Measurements from ENCODE around the gene DNM3. TPM values are rescaled to one million over a fixed set of nuclear protein-coding genes. Genes with fewer than 3 reads are reported as not detected.
A peak's percentile ranks its signal among the peaks of the same experiment; 100 is the strongest.

The DNM3 gene
- total and polyA plus RNA-seq, 9 donors: 3.1 to 6.5 (median 4.4) TPM

DNA sequence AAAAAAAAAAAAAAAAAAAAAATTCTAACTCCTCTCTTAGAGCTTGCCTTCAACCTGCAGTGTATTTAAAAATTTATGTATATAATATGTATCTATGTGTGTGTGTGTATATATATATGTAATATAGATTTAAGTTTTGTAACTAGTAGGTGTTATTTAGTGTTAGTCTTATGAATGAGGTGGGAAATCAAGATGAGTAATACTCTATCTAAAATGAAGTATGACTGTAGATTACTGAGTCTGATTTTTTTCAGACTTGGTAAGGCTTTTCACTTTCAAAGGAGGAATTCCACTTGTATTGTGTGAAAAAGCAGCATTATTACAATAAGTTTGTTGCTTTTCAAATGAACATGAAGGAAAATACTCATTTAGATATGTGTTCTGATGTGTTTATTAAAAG, 5.4 kb upstream of the DNM3 start:
- Histone ChIP-seq H3K36me3 (no peaks in the 10 kb centered on the region), H3K4me1 (ENCODE audit: insufficient read depth) (no peaks in the 10 kb centered on the region), H3K27me3 (no peaks in the 10 kb centered on the region), H3K27ac (no peak overlapping the region), H3K9me3 (no peaks in the 10 kb centered on the region), H3K4me3 (no peak overlapping the region)
- TF ChIP-seq POLR2A (IDR thresholded peaks at IDR 0.05): no peak
- TF ChIP-seq, protein P1, sequence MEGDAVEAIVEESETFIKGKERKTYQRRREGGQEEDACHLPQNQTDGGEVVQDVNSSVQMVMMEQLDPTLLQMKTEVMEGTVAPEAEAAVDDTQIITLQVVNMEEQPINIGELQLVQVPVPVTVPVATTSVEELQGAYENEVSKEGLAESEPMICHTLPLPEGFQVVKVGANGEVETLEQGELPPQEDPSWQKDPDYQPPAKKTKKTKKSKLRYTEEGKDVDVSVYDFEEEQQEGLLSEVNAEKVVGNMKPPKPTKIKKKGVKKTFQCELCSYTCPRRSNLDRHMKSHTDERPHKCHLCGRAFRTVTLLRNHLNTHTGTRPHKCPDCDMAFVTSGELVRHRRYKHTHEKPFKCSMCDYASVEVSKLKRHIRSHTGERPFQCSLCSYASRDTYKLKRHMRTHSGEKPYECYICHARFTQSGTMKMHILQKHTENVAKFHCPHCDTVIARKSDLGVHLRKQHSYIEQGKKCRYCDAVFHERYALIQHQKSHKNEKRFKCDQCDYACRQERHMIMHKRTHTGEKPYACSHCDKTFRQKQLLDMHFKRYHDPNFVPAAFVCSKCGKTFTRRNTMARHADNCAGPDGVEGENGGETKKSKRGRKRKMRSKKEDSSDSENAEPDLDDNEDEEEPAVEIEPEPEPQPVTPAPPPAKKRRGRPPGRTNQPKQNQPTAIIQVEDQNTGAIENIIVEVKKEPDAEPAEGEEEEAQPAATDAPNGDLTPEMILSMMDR (IDR thresholded peaks at IDR 0.05): no peak
- TF ChIP-seq EP300 (IDR thresholded peaks at IDR 0.05): no peak
- intact Hi-C loops (cut with DNase I): no loop called here
- DNase-seq: no peak

DNA sequence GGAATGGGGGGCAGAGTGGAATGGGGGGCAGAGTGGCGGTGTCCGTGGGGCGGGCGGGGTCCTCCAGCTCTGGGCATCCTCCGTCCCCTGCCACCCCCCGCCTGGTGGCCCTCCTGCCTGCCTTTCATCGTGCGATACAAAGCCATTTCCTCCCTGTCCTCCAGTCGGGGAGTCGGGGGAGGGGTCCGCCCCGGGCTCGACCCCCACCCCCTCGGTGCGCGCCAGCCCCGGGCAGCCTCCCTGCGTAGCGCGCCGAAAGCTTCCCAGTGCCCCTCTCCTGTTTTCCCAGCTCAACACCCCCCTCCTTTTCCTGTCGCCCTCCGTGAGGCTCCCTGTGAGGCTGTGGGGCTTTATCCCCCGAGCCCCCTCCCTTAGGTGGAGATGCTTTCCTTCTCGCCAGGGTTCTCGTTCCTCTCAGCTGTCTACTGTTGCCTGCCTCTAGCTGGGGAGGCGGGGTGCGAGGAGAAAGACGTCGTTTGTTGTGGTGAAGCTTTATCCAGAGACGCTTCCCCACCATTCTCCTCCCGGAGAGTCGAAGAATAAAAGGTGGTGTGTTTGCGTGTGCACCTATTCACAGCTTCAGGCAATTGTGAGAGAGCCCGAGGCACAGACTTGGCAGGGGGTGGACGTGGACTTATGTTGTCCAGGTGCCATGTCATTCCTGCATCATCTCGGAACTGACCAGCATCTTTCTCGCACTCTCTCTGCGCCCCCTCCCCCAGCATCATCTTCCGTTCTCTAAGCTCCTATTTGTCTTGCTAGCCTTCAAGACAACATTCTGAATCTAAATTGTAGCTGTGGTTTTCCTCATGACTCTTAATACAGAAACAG, 848 bp downstream of the DNM3 start:
- DNase-seq: peak in 4 of 5 donors; percentile 17 to 41 (median 30)
- H3K4me1 ChIP-seq (ENCODE audit: insufficient read depth): no peaks in the 10 kb centered on the region
- H3K27ac ChIP-seq: peak overlapping the region in 1 of 2 donors; percentile 0
- 1% methylated on average over 40 of the region's 40 CpGs for WGBS, 3 donors
- TF ChIP-seq, protein P1 (IDR thresholded peaks at IDR 0.05): no peak
- intact Hi-C loops (cut with DNase I): no loop called here
- no peaks in the 10 kb centered on the region for H3K27me3 ChIP-seq
- H3K4me3 ChIP-seq: peak overlapping the region; percentile 74
- no peaks in the 10 kb centered on the region for H3K9me3 ChIP-seq
- no peaks in the 10 kb centered on the region for H3K36me3 ChIP-seq

DNA sequence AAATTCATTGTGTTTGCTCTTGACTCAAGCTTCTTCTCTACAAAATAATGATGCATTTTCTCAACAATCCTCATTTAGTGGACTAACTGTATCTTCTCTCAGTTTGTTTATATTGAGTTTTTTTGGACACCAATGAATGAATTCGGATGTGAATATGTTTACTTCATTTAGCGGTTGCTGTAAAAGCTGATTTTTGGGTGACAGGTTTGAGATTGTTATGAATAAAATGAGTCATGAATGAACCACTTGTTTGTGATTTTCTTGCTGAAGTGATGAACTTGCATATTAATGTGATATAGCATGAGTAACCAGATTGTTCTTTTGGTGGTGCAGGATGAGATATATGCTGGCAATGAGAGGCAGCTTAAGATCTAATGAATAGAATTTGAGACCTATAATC, 3.1 kb downstream of the DNM3 start:
- Histone ChIP-seq H3K27ac (no peak overlapping the region), H3K4me1 (ENCODE audit: insufficient read depth) (no peaks in the 10 kb centered on the region), H3K36me3 (no peaks in the 10 kb centered on the region), H3K27me3 (no peaks in the 10 kb centered on the region), H3K9me3 (no peaks in the 10 kb centered on the region), H3K4me3 (no peak overlapping the region)
- DNase-seq: no peak
- TF ChIP-seq, protein P1 (IDR thresholded peaks at IDR 0.05): no peak
- TF ChIP-seq POLR2A (IDR thresholded peaks at IDR 0.05): no peak
- TF ChIP-seq EP300 (IDR thresholded peaks at IDR 0.05): no peak
- intact Hi-C loops (cut with DNase I): no loop called here
- 82 to 87% (median 85%) methylated on average over 2 of the region's 2 CpGs for WGBS, 3 donors

DNA sequence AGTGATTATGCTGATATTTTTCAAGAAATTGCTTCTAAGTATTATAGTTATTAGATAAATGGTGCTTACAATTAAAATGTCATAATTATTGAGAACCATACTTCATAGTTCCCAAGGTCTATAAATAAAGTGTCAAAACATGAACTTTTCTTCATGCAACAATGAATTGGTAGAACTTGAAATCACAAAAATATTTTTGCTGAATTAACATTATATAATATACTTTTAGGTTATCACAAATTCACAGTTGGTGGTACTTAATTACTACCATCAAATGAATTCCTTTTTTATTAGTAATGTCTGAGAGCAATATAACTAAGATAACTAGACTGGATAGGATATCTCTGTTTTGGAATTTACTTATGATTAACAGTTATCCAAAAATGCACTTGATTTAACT, 4.7 kb downstream of the DNM3 start:
- no peak for DNase-seq
- intact Hi-C loops (cut with DNase I): no loop called here

More for the DNA sequence above, 4.7 kb downstream of the DNM3 start:
- H3K4me3 ChIP-seq: no peak overlapping the region
- TF ChIP-seq EP300 (IDR thresholded peaks at IDR 0.05) (no peak), POLR2A (IDR thresholded peaks at IDR 0.05) (no peak)
- TF ChIP-seq, protein P1 (IDR thresholded peaks at IDR 0.05): no peak
- no peaks in the 10 kb centered on the region for H3K27me3 ChIP-seq
- H3K9me3 ChIP-seq: no peaks in the 10 kb centered on the region
- H3K27ac ChIP-seq: no peak overlapping the region
- H3K4me1 ChIP-seq (ENCODE audit: insufficient read depth): no peaks in the 10 kb centered on the region
- H3K36me3 ChIP-seq: no peaks in the 10 kb centered on the region
